Upper lobe of right lung (tissue), 1 donor: ENCODE measurements around the gene FSD2. TPM values are rescaled to one million over a fixed set of nuclear protein-coding genes. Genes with fewer than 3 reads are reported as not detected.

Experiments used
- ATAC-seq: fragments of 200-7000 bp; cut with Tn5 transposase; one replicate; pipeline ENCODE4 v1.9.1; 2020; ENCODE audit warnings: mild to moderate bottlenecking, moderate library complexity
- DNase-seq: peaks from one replicate; pipeline ENCODE4 v3.0.0-alpha.2; 2020
- H3K27ac ChIP-seq: fragments of 200-600 bp; one replicate; pipeline ENCODE4 v1.8.0; 2022
- H3K27me3 ChIP-seq: fragments of 200-600 bp; one replicate; pipeline ENCODE4 v1.8.0; 2022; ENCODE audit warnings: mild to moderate bottlenecking
- H3K36me3 ChIP-seq: fragments of 200-600 bp; one replicate; pipeline ENCODE4 v1.8.0; 2022
- H3K4me1 ChIP-seq: fragments of 200-600 bp; one replicate; pipeline ENCODE4 v1.8.0; 2022
- H3K4me3 ChIP-seq: fragments of 200-600 bp; one replicate; pipeline ENCODE4 v1.8.0; 2022; ENCODE audit warnings: mild to moderate bottlenecking
- H3K9me3 ChIP-seq: fragments of 200-600 bp; one replicate; pipeline ENCODE4 v1.8.0; 2022
- CTCF ChIP-seq: fragments of 200-600 bp; IDR thresholded peaks from one replicate; pipeline ENCODE4 v1.8.0; 2022; ENCODE audit warnings: antibody characterized with exemption
- intact Hi-C: fragments of 100-400 bp; cut with DNase I; formaldehyde crosslinking; loops from one replicate; pipeline ENCODE4 v1.11.0; 2022
- total RNA-seq: library from RNA; stranded (reverse); fragmentation: NEBNext Ultra II Directional; extraction: Animal tissue kit (Norgen Biotek cat#: 25700); gene quantifications from one replicate; pipeline ENCODE4 v1.2.1, GENCODE V29; 2021
- donor health status: DM: no; HTN: yes; CAD: no; lungs with severe emphysema.

Gene FSD2
- total RNA-seq, 1 donor from 2014 or later, result not detected

GRCh38 chr15:82850731-82851130 lies 44.9 kb upstream of the FSD2 start:
- intact Hi-C loops, result no loop called here
- no peak for TF ChIP-seq CTCF
- H3K4me3 ChIP-seq, result no peak overlapping the region
- ATAC-seq (no peak), DNase-seq (no peak)
- H3K9me3 ChIP-seq, result no peaks in the 10 kb centered on the region
- no peaks in the 10 kb centered on the region for H3K27me3 ChIP-seq
- no peaks in the 10 kb centered on the region for H3K36me3 ChIP-seq
- no peak overlapping the region for H3K27ac ChIP-seq
- H3K4me1 ChIP-seq, result peaks cover 8% of the 10 kb centered on the region

- Histone ChIP-seq H3K9me3 (no peaks in the 10 kb centered on the region), H3K36me3 (no peaks in the 10 kb centered on the region), H3K27me3 (no peaks in the 10 kb centered on the region), H3K4me1 (peaks cover 4% of the 10 kb centered on the region), H3K27ac (no peak overlapping the region), H3K4me3 (no peak overlapping the region)
- TF ChIP-seq CTCF, result peak; percentile 66
- peak; percentile 87 for DNase-seq
- intact Hi-C loops, result no loop called here
- ATAC-seq, result peak; percentile 95
These were observed 44.0 kb upstream of the FSD2 start for GRCh38 chr15:82849556-82850512.

- no peaks in the 10 kb centered on the region for H3K27me3 ChIP-seq
- no peak for DNase-seq
- ATAC-seq, result no peak
- intact Hi-C loops, result no loop called here
- no peak overlapping the region for H3K27ac ChIP-seq
- H3K9me3 ChIP-seq, result no peaks in the 10 kb centered on the region
- H3K4me3 ChIP-seq, result no peak overlapping the region
- H3K4me1 ChIP-seq, result peaks cover 4% of the 10 kb centered on the region
- no peak for TF ChIP-seq CTCF
- no peaks in the 10 kb centered on the region for H3K36me3 ChIP-seq
These were observed 42.5 kb upstream of the FSD2 start for GRCh38 chr15:82848241-82848993.

GRCh38 chr15:82847703-82848102 lies 41.8 kb upstream of the FSD2 start:
- Histone ChIP-seq H3K9me3 (no peaks in the 10 kb centered on the region), H3K4me3 (no peak overlapping the region), H3K36me3 (no peaks in the 10 kb centered on the region), H3K4me1 (peaks cover 4% of the 10 kb centered on the region), H3K27me3 (no peaks in the 10 kb centered on the region), H3K27ac (no peak overlapping the region)
- ATAC-seq, result no peak
- no peak for DNase-seq
- no peak for TF ChIP-seq CTCF
- intact Hi-C loops, result no loop called here

- Histone ChIP-seq H3K27ac (no peak overlapping the region), H3K4me3 (no peak overlapping the region), H3K27me3 (no peaks in the 10 kb centered on the region), H3K9me3 (no peaks in the 10 kb centered on the region), H3K4me1 (peaks cover 4% of the 10 kb centered on the region), H3K36me3 (no peaks in the 10 kb centered on the region)
- no peak for TF ChIP-seq CTCF
- ATAC-seq (no peak), DNase-seq (no peak)
- intact Hi-C loops, result no loop called here
These were observed 40.8 kb upstream of the FSD2 start for GRCh38 chr15:82846621-82847020.
